SU-DHL-6 (cell line): ENCODE measurements around the gene MYH7B.

Experiments
- H2AFZ ChIP-seq: fragments of 200-600 bp; sonication (generic); 2 replicates; pipeline ENCODE4 v1.6.1; 2014; ENCODE audit warnings: low read depth, mild to moderate bottlenecking, moderate library complexity, mixed read lengths, antibody characterized with exemption, low read length; ENCODE audit not compliant: severe bottlenecking
- H3F3A ChIP-seq: fragments of 200-600 bp; shearing (Covaris generic); 2 replicates; pipeline ENCODE4 v1.6.0; 2016; ENCODE audit warnings: antibody characterized with exemption, mild to moderate bottlenecking; ENCODE audit not compliant: insufficient read depth
- H3K27ac ChIP-seq: fragments of 200-600 bp; sonication (generic); 2 replicates; pipeline ENCODE4 v1.5.1; 2016; ENCODE audit warnings: low read depth, mild to moderate bottlenecking, low read length, moderate library complexity, mixed read lengths
- H3K27me3 ChIP-seq: fragments of 200-600 bp; sonication (generic), shearing (Covaris generic); 2 replicates; pipeline ENCODE4 v1.6.0; 2014; ENCODE audit warnings: mild to moderate bottlenecking, low read length
- H3K36me3 ChIP-seq: fragments of 200-600 bp; sonication (generic); 2 replicates; pipeline ENCODE4 v1.6.1; 2014; ENCODE audit warnings: mild to moderate bottlenecking, low read length, mixed read lengths
- H3K4me2 ChIP-seq: fragments of 300-600, 200-600 bp; shearing (Covaris generic), sonication (generic); 2 replicates; pipeline ENCODE4 v1.6.0; 2014; ENCODE audit warnings: low read length, low read depth, mild to moderate bottlenecking; ENCODE audit not compliant: poor library complexity, severe bottlenecking
- H3K4me3 ChIP-seq: fragments of 200-600 bp; sonication (generic); 2 replicates; pipeline ENCODE4 v1.5.1; 2014; ENCODE audit warnings: antibody characterized with exemption, low read length, mild to moderate bottlenecking, mixed read lengths; ENCODE audit not compliant: insufficient read depth, poor library complexity, severe bottlenecking
- H3K79me2 ChIP-seq: fragments of 200-600 bp; sonication (generic); 2 replicates; pipeline ENCODE4 v1.6.1; 2014; ENCODE audit warnings: mild to moderate bottlenecking, low read length, moderate library complexity; ENCODE audit not compliant: insufficient read depth
- H3K9ac ChIP-seq: fragments of 200-600 bp; sonication (generic); 2 replicates; pipeline ENCODE4 v1.7.0; 2014; ENCODE audit warnings: mild to moderate bottlenecking, low read length
- H3K9me2 ChIP-seq: fragments of 200-600 bp; sonication (generic); replicated peaks from 2 replicates; pipeline ENCODE4 v1.6.1; 2014; ENCODE audit warnings: low read length; ENCODE audit not compliant: insufficient read depth
- H3K9me3 ChIP-seq: fragments of 200-600 bp; sonication (generic); 2 replicates; pipeline ENCODE4 v1.6.1; 2014; ENCODE audit warnings: low read length, mixed read lengths; ENCODE audit not compliant: insufficient read depth
- H4K20me1 ChIP-seq: fragments of 200-600 bp; sonication (generic); 2 replicates; pipeline ENCODE4 v1.6.1; 2014; ENCODE audit warnings: low read depth, mild to moderate bottlenecking, antibody characterized with exemption, low read length, moderate library complexity, mixed read lengths
- CTCF ChIP-seq: fragments of 200-600 bp; sonication (generic); IDR thresholded peaks from one replicate; pipeline ENCODE4 v1.5.1; 2017; ENCODE audit warnings: antibody characterized with exemption, mild to moderate bottlenecking, low read length, moderate library complexity; ENCODE audit not compliant: insufficient read depth, poor library complexity, severe bottlenecking
- EZH2phosphoT487 ChIP-seq: fragments of 200-600 bp; sonication (generic), shearing (Covaris generic); conservative IDR thresholded peaks from 2 replicates; pipeline ENCODE4 v1.6.1; 2018; ENCODE audit warnings: mild to moderate bottlenecking, antibody characterized with exemption, low read length, moderate library complexity, mixed read lengths

Gene MYH7B

GRCh38 chr20:34927736-34928135, 27.9 kb upstream of the MYH7B start:
- H3K4me3 ChIP-seq: no peak overlapping the region
- H3K27me3 ChIP-seq: no peaks in the 10 kb centered on the region
- H3K9ac ChIP-seq: no peak overlapping the region
- no peaks in the 10 kb centered on the region for H3F3A ChIP-seq
- H3K79me2 ChIP-seq: no peaks in the 10 kb centered on the region
- no peaks in the 10 kb centered on the region for H3K9me3 ChIP-seq
- no peak overlapping the region for H3K27ac ChIP-seq
- H2AFZ ChIP-seq: no peak overlapping the region
- H3K36me3 ChIP-seq: no peaks in the 10 kb centered on the region
- TF ChIP-seq CTCF (no peak), EZH2phosphoT487 (no peak)
- no peaks in the 10 kb centered on the region for H4K20me1 ChIP-seq
- no peak overlapping the region for H3K4me2 ChIP-seq
- no peaks in the 10 kb centered on the region for H3K9me2 ChIP-seq

- H3K4me2 ChIP-seq: no peak overlapping the region
- no peaks in the 10 kb centered on the region for H3F3A ChIP-seq
- H3K79me2 ChIP-seq: no peaks in the 10 kb centered on the region
- H3K36me3 ChIP-seq: no peaks in the 10 kb centered on the region
- no peaks in the 10 kb centered on the region for H4K20me1 ChIP-seq
- no peak overlapping the region for H3K27ac ChIP-seq
- H3K9me3 ChIP-seq: no peaks in the 10 kb centered on the region
- no peaks in the 10 kb centered on the region for H3K9me2 ChIP-seq
- TF ChIP-seq EZH2phosphoT487 (no peak), CTCF (no peak)
- no peaks in the 10 kb centered on the region for H3K27me3 ChIP-seq
- no peak overlapping the region for H3K4me3 ChIP-seq
- no peak overlapping the region for H3K9ac ChIP-seq
- no peak overlapping the region for H2AFZ ChIP-seq
These were observed 27.3 kb upstream of the MYH7B start for GRCh38 chr20:34928411-34928810.

GRCh38 chr20:34931771-34932170, 23.9 kb upstream of the MYH7B start:
- Histone ChIP-seq H3K9me2 (no peaks in the 10 kb centered on the region), H3K79me2 (no peaks in the 10 kb centered on the region), H2AFZ (no peak overlapping the region), H3K27ac (no peak overlapping the region), H3K9me3 (no peaks in the 10 kb centered on the region), H3K27me3 (no peaks in the 10 kb centered on the region), H3K4me2 (no peak overlapping the region), H3K4me3 (no peak overlapping the region), H3K9ac (no peak overlapping the region), H4K20me1 (no peaks in the 10 kb centered on the region), H3K36me3 (no peaks in the 10 kb centered on the region), H3F3A (no peaks in the 10 kb centered on the region)
- TF ChIP-seq EZH2phosphoT487 (no peak), CTCF (no peak)
